ENCODE measurements around the gene NAALADL2. TPM values are rescaled to one million over a fixed set of nuclear protein-coding genes. Genes with fewer than 3 reads are reported as not detected.

The NAALADL2 gene
- polyA plus RNA-seq, 1 donor from 2014 or later = 1.6 TPM

- H3K9me3 ChIP-seq (ENCODE audit: low read length) = no peaks in the 10 kb centered on the region
- H3F3A ChIP-seq (ENCODE audit: insufficient read depth, low read length, poor library complexity, severe bottlenecking) = no peaks in the 10 kb centered on the region
- no peaks in the 10 kb centered on the region for H3K9me2 ChIP-seq (ENCODE audit: insufficient read depth, low read length)
- H3K79me2 ChIP-seq (replicated peaks; ENCODE audit: insufficient read depth, low read length) = no peaks in the 10 kb centered on the region
- no peak overlapping the region for H3K27ac ChIP-seq (ENCODE audit: low read length)
- TF ChIP-seq TAF1 (IDR thresholded peaks at IDR 0.05; ENCODE audit: low read depth) (no peak), EZH2 (IDR thresholded peaks at IDR 0.05; ENCODE audit: borderline replicate concordance, insufficient read depth, low read length, poor library complexity, severe bottlenecking) (no peak), REST (IDR thresholded peaks at IDR 0.05; ENCODE audit: borderline replicate concordance) (no peak), MXI1 (conservative IDR thresholded peaks at IDR 0.05; ENCODE audit: poor library complexity, severe bottlenecking) (no peak), RAD21 (conservative IDR thresholded peaks at IDR 0.05) (no peak), POLR2AphosphoS5 (IDR thresholded peaks at IDR 0.05) (no peak), EP300 (conservative IDR thresholded peaks at IDR 0.05; ENCODE audit: poor library complexity, severe bottlenecking) (no peak), SMC3 (conservative IDR thresholded peaks at IDR 0.05; ENCODE audit: poor library complexity) (no peak), CTCF (IDR thresholded peaks at IDR 0.05; ENCODE audit: poor library complexity, severe bottlenecking) (no peak)
- H4K20me1 ChIP-seq (ENCODE audit: insufficient read depth) = no peaks in the 10 kb centered on the region
- no peak overlapping the region for H2AFZ ChIP-seq (ENCODE audit: low read depth, low read length)
- H3K9ac ChIP-seq (ENCODE audit: low read length) = no peak overlapping the region
- no peak overlapping the region for H3K4me3 ChIP-seq (ENCODE audit: low read length)
- no peak overlapping the region for H3K4me2 ChIP-seq (ENCODE audit: low read length)
- no peaks in the 10 kb centered on the region for H3K27me3 ChIP-seq (ENCODE audit: insufficient read depth, low read depth, low read length)
- H3K36me3 ChIP-seq (ENCODE audit: insufficient read depth, low read length) = no peaks in the 10 kb centered on the region
Observed at GRCh38 chr3:175266478-175266877, 407.3 kb downstream of the NAALADL2 start.

GRCh38 chr3:175267121-175267531 lies 408.0 kb downstream of the NAALADL2 start:
- Histone ChIP-seq H3K9ac (ENCODE audit: low read length) (no peak overlapping the region), H3K27me3 (ENCODE audit: insufficient read depth, low read depth, low read length) (no peaks in the 10 kb centered on the region), H3K4me2 (ENCODE audit: low read length) (no peak overlapping the region), H3K36me3 (ENCODE audit: insufficient read depth, low read length) (no peaks in the 10 kb centered on the region), H3K9me3 (ENCODE audit: low read length) (no peaks in the 10 kb centered on the region), H3K27ac (ENCODE audit: low read length) (no peak overlapping the region), H3K9me2 (ENCODE audit: insufficient read depth, low read length) (no peaks in the 10 kb centered on the region), H3K79me2 (replicated peaks; ENCODE audit: insufficient read depth, low read length) (no peaks in the 10 kb centered on the region), H4K20me1 (ENCODE audit: insufficient read depth) (no peaks in the 10 kb centered on the region), H3F3A (ENCODE audit: insufficient read depth, low read length, poor library complexity, severe bottlenecking) (peaks cover 6% of the 10 kb centered on the region), H3K4me3 (ENCODE audit: low read length) (no peak overlapping the region), H2AFZ (ENCODE audit: low read depth, low read length) (no peak overlapping the region)
- no peak for TF ChIP-seq CTCF (IDR thresholded peaks at IDR 0.05; ENCODE audit: poor library complexity, severe bottlenecking)
- TF ChIP-seq RAD21 (conservative IDR thresholded peaks at IDR 0.05) = no peak
- no peak for TF ChIP-seq REST (IDR thresholded peaks at IDR 0.05; ENCODE audit: borderline replicate concordance)
- no peak for TF ChIP-seq EZH2 (IDR thresholded peaks at IDR 0.05; ENCODE audit: borderline replicate concordance, insufficient read depth, low read length, poor library complexity, severe bottlenecking)
- no peak for TF ChIP-seq TAF1 (IDR thresholded peaks at IDR 0.05; ENCODE audit: low read depth)
- no peak for TF ChIP-seq POLR2AphosphoS5 (IDR thresholded peaks at IDR 0.05)
- TF ChIP-seq EP300 (conservative IDR thresholded peaks at IDR 0.05; ENCODE audit: poor library complexity, severe bottlenecking) = no peak
- no peak for TF ChIP-seq MXI1 (conservative IDR thresholded peaks at IDR 0.05; ENCODE audit: poor library complexity, severe bottlenecking)
